ENCODE measurements around the gene ETNK2.
A peak's percentile ranks its signal among the peaks of the same experiment; 100 is the strongest.

Gene ETNK2

GRCh38 chr1:204146965-204147364 lies 4.9 kb downstream of the ETNK2 start:
- DNase-seq = no peak

DNA sequence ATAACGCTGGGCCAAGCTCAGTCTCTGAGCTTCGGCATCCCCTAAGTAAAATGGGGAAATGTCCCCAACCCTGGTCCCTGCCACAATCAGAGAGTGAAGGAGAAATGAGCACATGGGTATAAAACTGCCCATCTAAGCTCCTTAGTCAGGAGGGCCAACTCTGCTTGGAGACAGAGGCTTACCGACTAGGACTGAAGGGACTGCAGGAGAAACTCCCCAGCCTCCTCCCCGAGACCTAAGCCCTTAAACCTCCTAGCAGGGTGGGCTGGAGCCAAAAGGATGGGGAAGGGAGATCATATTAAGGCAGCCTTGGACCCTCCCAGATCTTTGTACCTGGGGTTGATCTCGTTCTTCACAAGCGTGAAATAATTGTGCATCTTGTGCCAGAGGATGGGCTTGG lies 5.5 kb downstream of the ETNK2 start:
- DNase-seq = no peak

- no peak for DNase-seq
These were observed 6.8 kb downstream of the ETNK2 start for GRCh38 chr1:204145033-204145504.

DNA sequence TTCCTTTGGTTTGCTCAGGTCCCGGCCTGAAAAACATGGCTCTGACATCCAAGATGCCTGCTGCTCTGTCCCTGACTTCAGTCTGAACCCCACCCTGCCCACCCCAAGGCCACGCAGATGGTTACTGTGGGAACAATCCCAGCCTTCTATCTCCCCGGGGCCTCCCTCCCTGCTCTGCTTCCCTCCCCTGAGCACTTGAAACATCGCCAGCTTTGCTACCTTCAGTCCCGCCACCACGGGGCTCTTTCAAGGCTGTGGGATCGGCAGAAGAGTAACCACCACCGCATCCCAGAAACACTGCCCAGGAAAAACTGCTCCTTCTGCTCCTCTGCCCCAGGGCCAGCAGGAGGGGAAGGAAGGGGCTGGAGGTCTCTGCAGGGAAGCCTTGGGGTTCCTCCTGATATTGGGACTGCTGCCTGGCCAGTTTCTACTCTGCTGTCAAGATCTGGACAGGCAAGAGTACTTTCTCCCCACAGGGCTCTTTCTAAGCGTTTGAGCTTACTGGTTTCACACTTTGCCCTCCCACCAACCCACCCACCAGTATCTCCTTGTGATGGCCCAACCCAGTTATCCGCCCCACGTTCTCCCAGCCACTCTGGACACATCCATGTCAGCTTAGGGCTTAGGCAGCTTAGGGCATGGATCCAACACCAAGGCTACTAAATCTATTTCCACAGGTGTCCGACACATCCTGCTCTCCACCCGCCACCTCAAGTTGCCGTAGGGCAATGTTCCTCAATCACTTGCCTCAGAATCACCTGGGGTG lies 8.4 kb downstream of the ETNK2 start:
- no peak for DNase-seq

DNA sequence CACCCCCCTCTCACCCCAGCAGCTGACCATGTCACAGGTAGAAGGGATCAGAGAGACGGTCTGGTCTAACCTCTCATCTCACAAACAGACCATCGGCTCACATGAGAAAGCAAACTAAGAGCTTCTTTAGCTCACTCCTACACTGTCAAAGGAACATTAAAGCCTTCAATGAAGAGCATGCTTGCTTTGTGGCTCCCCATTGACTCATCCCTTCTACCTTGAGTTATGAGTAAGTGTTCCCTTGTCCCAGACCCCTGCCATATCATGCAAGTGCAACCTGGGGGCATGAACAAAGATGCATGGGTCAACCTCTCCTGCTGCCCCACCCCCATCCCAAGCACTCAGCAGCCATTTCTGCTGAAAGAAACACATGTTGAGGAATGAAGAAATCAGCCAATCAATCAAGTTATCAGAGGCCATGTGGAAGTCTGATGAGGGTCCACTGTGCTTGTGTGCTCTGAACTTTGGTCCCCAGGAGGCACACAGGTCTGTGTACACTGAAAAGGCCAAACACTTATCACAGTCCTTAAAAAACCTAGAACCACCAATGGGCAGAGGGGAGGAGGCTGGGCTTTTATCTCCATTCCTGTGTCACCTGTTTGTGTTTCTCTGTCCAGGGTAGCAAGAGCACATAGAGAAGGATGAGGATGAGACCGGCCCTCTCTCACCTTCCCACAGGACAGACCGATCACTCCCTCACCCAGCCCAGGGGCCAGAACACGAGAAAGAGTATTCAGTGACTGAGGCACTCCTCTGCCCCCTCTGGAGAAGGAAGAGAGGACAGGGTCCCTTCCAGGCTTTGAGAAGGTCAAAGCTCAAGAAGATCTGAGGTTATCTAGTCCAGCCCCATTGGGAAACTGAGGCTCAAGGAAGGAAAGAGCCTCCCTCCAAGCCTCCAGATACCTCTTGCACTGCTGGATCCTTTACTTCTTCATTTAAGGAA lies 9.5 kb downstream of the ETNK2 start:
- DNase-seq = no peak

- DNase-seq = no peak
These were observed 10.7 kb downstream of the ETNK2 start for GRCh38 chr1:204141131-204141530.

DNA sequence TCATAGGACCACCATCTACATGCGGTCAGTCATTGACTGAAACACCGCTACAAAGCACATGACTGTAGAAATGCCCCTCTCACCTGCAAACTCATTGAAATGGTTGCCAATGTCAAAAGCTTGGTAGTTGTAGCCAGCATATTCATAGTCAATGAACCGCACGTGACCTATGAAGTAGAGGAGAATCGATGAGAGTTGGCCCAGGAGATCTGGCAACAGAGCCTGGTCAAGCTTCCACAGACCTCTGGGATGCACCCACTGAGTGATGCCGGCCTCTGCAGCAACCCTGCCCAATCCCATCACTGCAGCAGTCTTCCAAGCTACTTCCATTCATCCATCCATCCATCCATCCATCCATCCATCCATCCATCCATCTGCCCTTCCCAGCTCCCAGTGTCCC lies 11.9 kb downstream of the ETNK2 start:
- DNase-seq = no peak

DNA sequence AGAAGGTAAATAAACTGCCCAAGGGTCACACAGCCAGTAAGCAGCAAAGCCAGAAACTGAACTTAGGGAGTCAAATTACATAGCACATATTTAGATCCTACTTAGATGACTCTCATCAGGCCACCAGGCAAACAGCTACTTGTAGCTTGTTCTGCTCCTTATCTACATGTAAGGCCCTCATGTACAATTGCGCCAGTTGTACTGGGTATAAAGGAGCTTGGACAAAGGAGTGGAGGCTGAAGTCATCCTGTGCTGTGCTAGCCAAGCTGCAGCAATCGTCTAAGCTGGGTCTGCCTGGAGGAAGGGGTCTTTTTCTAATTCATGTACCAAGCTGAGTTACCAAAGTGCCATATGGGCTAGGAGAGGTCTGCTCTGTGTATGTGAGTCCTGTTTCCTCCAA lies 12.8 kb downstream of the ETNK2 start:
- no peak for DNase-seq

- no peak for DNase-seq
These were observed 15.0 kb downstream of the ETNK2 start for GRCh38 chr1:204136814-204137213.

GRCh38 chr1:204134103-204134502 lies 17.7 kb downstream of the ETNK2 start:
- no peak for DNase-seq

DNA sequence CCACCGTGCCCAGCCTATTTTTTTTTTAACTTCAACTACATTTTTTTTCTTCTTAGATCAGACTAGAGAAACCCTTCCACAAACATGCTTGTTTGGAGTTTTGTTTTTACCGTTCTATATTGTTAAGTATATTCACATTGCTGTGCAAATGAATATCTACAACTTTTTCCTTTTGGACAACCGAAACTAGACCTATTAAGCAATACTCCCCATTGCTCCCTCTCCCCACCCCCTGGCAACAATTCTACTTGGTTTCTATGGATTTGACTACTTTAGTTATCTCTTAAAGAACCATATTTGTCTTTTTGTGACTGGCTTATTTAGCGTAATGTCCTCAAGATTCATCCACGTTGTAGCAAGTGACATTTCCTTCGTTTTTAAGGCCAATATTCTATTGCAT lies 19.1 kb downstream of the ETNK2 start:
- DNase-seq = no peak

DNA sequence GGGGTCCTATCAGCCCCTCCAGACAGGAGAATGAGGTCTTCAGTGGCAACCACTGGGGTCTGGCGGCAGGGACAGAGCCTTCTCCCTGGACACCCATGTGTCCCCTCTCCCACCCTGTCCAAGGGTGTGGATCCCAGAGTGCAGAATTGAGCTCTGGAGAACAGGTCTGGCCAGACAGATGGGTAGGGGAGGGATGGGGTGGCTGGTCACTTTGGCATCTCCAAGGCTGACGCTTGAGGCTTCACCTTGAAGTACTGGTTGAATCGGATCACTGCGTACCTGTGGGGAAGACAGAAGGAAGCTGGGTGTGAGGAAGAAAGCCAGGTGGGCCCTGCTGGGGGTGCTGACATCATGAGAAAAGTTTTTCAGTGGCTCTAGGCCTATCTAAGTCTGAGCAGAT lies 19.9 kb downstream of the ETNK2 start:
- no peak for DNase-seq

DNA sequence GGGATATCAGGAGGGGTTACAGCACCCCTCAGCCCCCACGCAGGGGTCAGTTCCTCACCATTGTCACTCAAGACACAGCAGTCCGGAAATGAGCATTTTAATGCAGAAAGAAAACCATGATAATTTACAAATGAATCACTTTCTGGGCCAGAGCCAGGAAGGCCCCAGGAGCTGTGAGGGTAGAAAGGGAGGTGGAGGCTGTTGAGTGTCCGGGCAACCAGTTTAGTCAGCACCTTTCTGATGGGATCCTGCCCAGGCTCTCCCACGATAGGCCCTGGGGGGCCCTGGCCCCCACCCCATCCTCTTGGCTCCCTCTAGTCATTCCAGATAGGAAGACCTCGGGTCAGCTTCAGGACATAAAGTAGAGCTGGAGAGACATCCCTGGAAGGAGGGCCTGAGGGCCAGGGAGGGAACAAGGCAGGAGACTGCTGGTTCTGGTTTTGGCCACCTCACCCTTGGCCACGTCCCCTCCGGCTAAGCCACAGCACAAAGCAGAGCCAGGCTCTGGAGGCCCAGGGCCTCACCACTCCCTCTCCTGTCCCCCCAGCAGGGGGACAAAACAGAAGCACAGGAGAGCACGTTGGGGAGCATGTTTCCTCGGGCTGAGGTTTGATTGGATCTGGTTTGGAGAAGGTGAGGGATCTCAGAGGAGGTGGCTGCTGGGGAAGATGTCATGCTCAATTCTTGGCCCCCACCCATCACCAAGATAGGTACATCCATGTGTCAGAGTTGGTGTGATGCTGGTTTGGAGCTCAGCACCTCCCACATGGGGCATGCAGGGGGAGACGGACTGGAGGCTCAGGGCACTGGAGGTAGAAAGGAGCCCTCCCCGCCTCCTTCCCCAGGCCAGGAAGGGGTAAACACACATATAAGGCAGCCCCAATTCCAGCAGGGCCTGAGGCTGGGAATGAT lies 20.6 kb downstream of the ETNK2 start:
- DNase-seq = peak; percentile 20

DNA sequence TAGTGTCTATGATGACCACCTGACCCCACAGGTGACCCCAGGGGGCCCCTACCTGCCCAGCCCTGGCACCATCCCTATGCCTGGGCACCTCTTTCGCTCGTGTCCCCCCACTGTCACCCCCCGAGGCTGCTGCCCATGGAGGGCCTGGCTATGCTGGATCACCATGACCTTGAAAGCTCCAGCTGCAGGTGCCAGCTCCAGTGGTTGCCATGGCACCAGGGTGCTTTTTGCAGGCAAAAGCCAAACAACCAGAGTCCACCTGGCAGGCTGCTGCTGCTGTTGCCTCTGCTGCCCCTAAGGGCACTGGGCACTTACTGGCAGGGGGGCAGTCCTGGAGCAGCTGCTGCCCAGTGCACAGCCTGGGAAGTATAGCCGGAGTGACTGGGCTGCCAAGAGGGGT lies 21.7 kb downstream of the ETNK2 start:
- DNase-seq = no peak

- peak; percentile 58 for DNase-seq
These were observed 22.6 kb downstream of the ETNK2 start for GRCh38 chr1:204128964-204129896.

- peak; percentile 5 for DNase-seq
These were observed 23.3 kb downstream of the ETNK2 start for GRCh38 chr1:204128464-204128963.

- DNase-seq = peak; percentile 61
These were observed 24.1 kb downstream of the ETNK2 start for GRCh38 chr1:204127597-204128242.

DNA sequence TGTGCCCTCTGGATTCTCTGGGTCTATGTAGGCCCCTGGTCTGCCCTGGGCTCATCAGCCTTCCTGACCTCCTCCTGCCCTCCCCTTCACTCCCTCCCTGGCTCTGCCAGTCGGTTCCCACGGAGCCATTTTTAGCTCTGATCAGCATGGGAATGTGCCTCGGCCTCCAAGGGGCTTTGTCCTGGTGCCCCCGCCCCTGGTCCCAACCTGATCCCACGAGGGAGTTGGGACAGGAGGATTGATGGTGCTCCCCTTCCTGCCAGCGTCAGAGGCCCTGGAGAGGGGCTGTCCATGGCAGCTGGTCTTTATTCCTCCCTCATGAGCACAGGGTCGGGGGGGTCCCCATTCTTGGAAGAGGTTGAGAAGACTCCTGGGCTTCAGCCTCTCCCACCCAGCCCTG lies 24.9 kb downstream of the ETNK2 start:
- no peak for DNase-seq

DNA sequence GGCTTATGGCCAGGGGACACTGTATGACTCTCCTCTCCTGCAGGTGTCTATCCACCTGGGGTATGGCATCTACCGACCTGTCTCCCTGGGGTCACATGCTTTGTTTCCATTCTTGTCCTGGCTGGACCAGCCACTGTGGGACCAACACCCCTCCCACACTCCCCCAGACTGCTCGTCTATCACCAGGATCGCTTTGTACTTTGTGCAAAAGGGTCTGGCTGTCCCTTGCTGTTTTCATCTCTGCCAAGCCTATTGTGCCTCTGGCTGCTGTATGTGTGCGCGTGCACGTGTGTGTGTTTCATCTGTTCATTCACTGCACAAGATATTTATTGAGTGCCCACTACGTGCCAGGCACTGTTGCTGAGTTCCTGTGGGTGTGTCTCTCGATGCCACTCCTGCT lies 25.5 kb downstream of the ETNK2 start:
- no peak for DNase-seq

DNA sequence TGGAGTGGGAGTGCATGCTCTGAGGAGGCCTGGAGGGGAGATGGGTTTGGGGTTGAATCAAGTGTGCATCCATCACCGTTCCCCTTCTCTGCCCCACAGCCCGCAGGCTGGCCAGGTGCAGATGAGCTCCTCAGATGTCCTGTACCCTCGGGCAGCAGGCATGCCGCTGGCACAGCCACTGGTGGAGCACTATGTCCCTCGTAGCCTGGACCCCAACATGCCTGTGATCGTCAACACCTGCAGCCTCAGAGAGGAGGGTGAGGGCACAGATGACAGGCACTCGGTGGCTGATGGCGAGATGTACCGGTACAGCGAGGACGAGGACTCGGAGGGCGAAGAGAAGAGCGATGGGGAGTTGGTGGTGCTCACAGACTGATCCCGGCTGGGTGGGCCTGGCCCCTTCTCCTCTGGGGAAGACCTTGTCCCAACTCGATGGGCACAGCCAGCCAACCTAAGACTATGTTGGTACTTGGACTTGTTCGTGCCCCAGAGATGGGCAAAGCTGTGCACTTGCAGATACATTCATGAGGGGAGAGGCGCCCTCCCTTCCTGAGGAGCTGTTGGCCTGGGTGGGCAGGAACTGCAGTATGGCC lies 26.0 kb downstream of the ETNK2 start:
- no peak for DNase-seq

DNA sequence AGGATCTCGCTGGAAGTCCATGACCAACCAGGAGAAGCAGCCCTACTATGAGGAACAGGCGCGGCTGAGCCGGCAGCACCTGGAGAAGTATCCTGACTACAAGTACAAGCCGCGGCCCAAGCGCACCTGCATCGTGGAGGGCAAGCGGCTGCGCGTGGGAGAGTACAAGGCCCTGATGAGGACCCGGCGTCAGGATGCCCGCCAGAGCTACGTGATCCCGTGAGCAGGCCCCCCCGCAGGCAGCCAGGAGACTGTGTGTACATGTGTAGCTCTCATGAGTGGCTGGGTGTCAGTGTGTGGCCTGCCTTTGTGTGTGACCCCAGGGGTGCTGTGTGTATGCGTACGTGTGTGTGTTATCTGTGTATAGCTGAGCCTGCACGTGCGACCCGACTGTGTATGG lies 27.2 kb downstream of the ETNK2 start:
- DNase-seq = no peak

Data from hematopoietic multipotent progenitor cell treated with erythropoietin and hydrocortisone succinate and interleukin-3 and kit ligand, for 8 days (in vitro differentiated cells).